ENCODE data around the gene OR6J1.
"Not testable (repeated sequence)": the region's sequence is repeated elsewhere in the genome, so short reads cannot be mapped to it uniquely, and the experiment has no call there.

OR6J1 gene

GRCh38 chr14:22644305-22644635, at the start of gene OR6J1:
Gene OR6J1, minus strand, starts transcription at chr14:22644352. Its CDS starts 9,541 bp downstream, at chr14:22634811.
- no peak within 1 kb of the TSS for H3K4me3 ChIP-seq (ENCODE audit: low read length)
- no peaks in the 10 kb centered on the region for H3K27me3 ChIP-seq (ENCODE audit: insufficient read depth, low read length)
- H3K9ac ChIP-seq (ENCODE audit: low read depth, low read length) = no peak within 1 kb of the TSS
- no peak within 1 kb of the TSS for H3K27ac ChIP-seq (ENCODE audit: low read length)
- H3K9me3 ChIP-seq (ENCODE audit: insufficient read depth, low read depth, low read length) = no peaks in the 10 kb centered on the region
- no peaks in the 10 kb centered on the region for H3K36me3 ChIP-seq (ENCODE audit: insufficient read depth, low read depth, low read length)
- H3K4me1 ChIP-seq (ENCODE audit: insufficient read depth, low read length) = no peaks in the 10 kb centered on the region

- no peaks in the 10 kb centered on the region for H3K27me3 ChIP-seq (ENCODE audit: insufficient read depth, low read length)
- no peak overlapping the region for H3K4me3 ChIP-seq (ENCODE audit: low read length)
- no peaks in the 10 kb centered on the region for H3K9me3 ChIP-seq (ENCODE audit: insufficient read depth, low read depth, low read length)
- no peaks in the 10 kb centered on the region for H3K36me3 ChIP-seq (ENCODE audit: insufficient read depth, low read depth, low read length)
- H3K9ac ChIP-seq (ENCODE audit: low read depth, low read length) = no peak overlapping the region
- H3K27ac ChIP-seq (ENCODE audit: low read length) = no peak overlapping the region
- H3K4me1 ChIP-seq (ENCODE audit: insufficient read depth, low read length) = no peaks in the 10 kb centered on the region
Measured at GRCh38 chr14:22692194-22692593, 48.0 kb upstream of the OR6J1 start.

GRCh38 chr14:22691171-22691570, 47.0 kb upstream of the OR6J1 start:
- Histone ChIP-seq H3K36me3 (ENCODE audit: insufficient read depth, low read depth, low read length) (no peaks in the 10 kb centered on the region), H3K27ac (ENCODE audit: low read length) (no peak overlapping the region)

GRCh38 chr14:22689199-22689598, 45.0 kb upstream of the OR6J1 start:
- H3K36me3 ChIP-seq (ENCODE audit: insufficient read depth, low read depth, low read length) = no peaks in the 10 kb centered on the region
- H3K9me3 ChIP-seq (ENCODE audit: insufficient read depth, low read depth, low read length) = no peaks in the 10 kb centered on the region
- no peaks in the 10 kb centered on the region for H3K4me1 ChIP-seq (ENCODE audit: insufficient read depth, low read length)
- H3K27ac ChIP-seq (ENCODE audit: low read length) = no peak overlapping the region
- no peaks in the 10 kb centered on the region for H3K27me3 ChIP-seq (ENCODE audit: insufficient read depth, low read length)
- no peak overlapping the region for H3K4me3 ChIP-seq (ENCODE audit: low read length)
- H3K9ac ChIP-seq (ENCODE audit: low read depth, low read length) = no peak overlapping the region

More at GRCh38 chr14:22691171-22691570, 47.0 kb upstream of the OR6J1 start:
- H3K9me3 ChIP-seq (ENCODE audit: insufficient read depth, low read depth, low read length) = no peaks in the 10 kb centered on the region
- H3K9ac ChIP-seq (ENCODE audit: low read depth, low read length) = no peak overlapping the region
- H3K27me3 ChIP-seq (ENCODE audit: insufficient read depth, low read length) = no peaks in the 10 kb centered on the region
- H3K4me3 ChIP-seq (ENCODE audit: low read length) = no peak overlapping the region
- no peaks in the 10 kb centered on the region for H3K4me1 ChIP-seq (ENCODE audit: insufficient read depth, low read length)

GRCh38 chr14:22687969-22688368, 43.8 kb upstream of the OR6J1 start:
- not testable (repeated sequence) for H3K27me3 ChIP-seq (ENCODE audit: insufficient read depth, low read length); H3K36me3 ChIP-seq (ENCODE audit: insufficient read depth, low read depth, low read length); H3K4me3 ChIP-seq (ENCODE audit: low read length)

GRCh38 chr14:22686176-22686611, 42.0 kb upstream of the OR6J1 start:
- H3K9ac ChIP-seq (ENCODE audit: low read depth, low read length); H3K27me3 ChIP-seq (ENCODE audit: insufficient read depth, low read length): not testable (repeated sequence)

More at GRCh38 chr14:22687969-22688368, 43.8 kb upstream of the OR6J1 start:
- H3K27ac ChIP-seq (ENCODE audit: low read length); H3K9ac ChIP-seq (ENCODE audit: low read depth, low read length); H3K4me1 ChIP-seq (ENCODE audit: insufficient read depth, low read length); H3K9me3 ChIP-seq (ENCODE audit: insufficient read depth, low read depth, low read length): not testable (repeated sequence)

GRCh38 chr14:22685467-22685866, 41.3 kb upstream of the OR6J1 start:
- Histone ChIP-seq H3K27me3 (ENCODE audit: insufficient read depth, low read length) (no peaks in the 10 kb centered on the region), H3K36me3 (ENCODE audit: insufficient read depth, low read depth, low read length) (no peaks in the 10 kb centered on the region), H3K27ac (ENCODE audit: low read length) (no peak overlapping the region), H3K4me3 (ENCODE audit: low read length) (no peak overlapping the region), H3K4me1 (ENCODE audit: insufficient read depth, low read length) (no peaks in the 10 kb centered on the region), H3K9me3 (ENCODE audit: insufficient read depth, low read depth, low read length) (no peaks in the 10 kb centered on the region), H3K9ac (ENCODE audit: low read depth, low read length) (no peak overlapping the region)

More at GRCh38 chr14:22686176-22686611, 42.0 kb upstream of the OR6J1 start:
- H3K4me1 ChIP-seq (ENCODE audit: insufficient read depth, low read length); H3K27ac ChIP-seq (ENCODE audit: low read length); H3K36me3 ChIP-seq (ENCODE audit: insufficient read depth, low read depth, low read length); H3K9me3 ChIP-seq (ENCODE audit: insufficient read depth, low read depth, low read length); H3K4me3 ChIP-seq (ENCODE audit: low read length): not testable (repeated sequence)

- H3K9me3 ChIP-seq (ENCODE audit: insufficient read depth, low read depth, low read length); H3K27ac ChIP-seq (ENCODE audit: low read length); H3K4me3 ChIP-seq (ENCODE audit: low read length); H3K4me1 ChIP-seq (ENCODE audit: insufficient read depth, low read length); H3K27me3 ChIP-seq (ENCODE audit: insufficient read depth, low read length); H3K9ac ChIP-seq (ENCODE audit: low read depth, low read length); H3K36me3 ChIP-seq (ENCODE audit: insufficient read depth, low read depth, low read length): not testable (repeated sequence)
Measured at GRCh38 chr14:22683428-22683827, 39.3 kb upstream of the OR6J1 start.

- no peaks in the 10 kb centered on the region; the same call in 1 of the 2 replicates for H3K9me3 ChIP-seq (ENCODE audit: insufficient read depth, low read depth, low read length)
- no peaks in the 10 kb centered on the region for H3K36me3 ChIP-seq (ENCODE audit: insufficient read depth, low read depth, low read length)
- no peak overlapping the region for H3K9ac ChIP-seq (ENCODE audit: low read depth, low read length)
- H3K4me3 ChIP-seq (ENCODE audit: low read length) = no peak overlapping the region
- no peaks in the 10 kb centered on the region for H3K4me1 ChIP-seq (ENCODE audit: insufficient read depth, low read length)
- no peak overlapping the region for H3K27ac ChIP-seq (ENCODE audit: low read length)
- no peaks in the 10 kb centered on the region for H3K27me3 ChIP-seq (ENCODE audit: insufficient read depth, low read length)
Measured at GRCh38 chr14:22678221-22678620, 34.1 kb upstream of the OR6J1 start.

GRCh38 chr14:22677551-22677950, 33.4 kb upstream of the OR6J1 start:
- H3K27me3 ChIP-seq (ENCODE audit: insufficient read depth, low read length); H3K36me3 ChIP-seq (ENCODE audit: insufficient read depth, low read depth, low read length); H3K9me3 ChIP-seq (ENCODE audit: insufficient read depth, low read depth, low read length); H3K27ac ChIP-seq (ENCODE audit: low read length); H3K4me1 ChIP-seq (ENCODE audit: insufficient read depth, low read length); H3K4me3 ChIP-seq (ENCODE audit: low read length); H3K9ac ChIP-seq (ENCODE audit: low read depth, low read length): not testable (repeated sequence)

GRCh38 chr14:22671622-22672021, 27.5 kb upstream of the OR6J1 start:
- Histone ChIP-seq H3K4me3 (ENCODE audit: low read length) (no peak overlapping the region), H3K27ac (ENCODE audit: low read length) (no peak overlapping the region), H3K36me3 (ENCODE audit: insufficient read depth, low read depth, low read length) (no peaks in the 10 kb centered on the region), H3K27me3 (ENCODE audit: insufficient read depth, low read length) (no peaks in the 10 kb centered on the region; the same call in 1 of the 2 replicates), H3K9me3 (ENCODE audit: insufficient read depth, low read depth, low read length) (no peaks in the 10 kb centered on the region), H3K9ac (ENCODE audit: low read depth, low read length) (no peak overlapping the region), H3K4me1 (ENCODE audit: insufficient read depth, low read length) (no peaks in the 10 kb centered on the region)

- no peaks in the 10 kb centered on the region; the same call in 1 of the 2 replicates for H3K27me3 ChIP-seq (ENCODE audit: insufficient read depth, low read length)
- H3K4me1 ChIP-seq (ENCODE audit: insufficient read depth, low read length) = no peaks in the 10 kb centered on the region
- no peak overlapping the region for H3K9ac ChIP-seq (ENCODE audit: low read depth, low read length)
Measured at GRCh38 chr14:22668863-22669262, 24.7 kb upstream of the OR6J1 start.

GRCh38 chr14:22668417-22668816, 24.3 kb upstream of the OR6J1 start:
- H3K27ac ChIP-seq (ENCODE audit: low read length) = no peak overlapping the region
- H3K9ac ChIP-seq (ENCODE audit: low read depth, low read length) = no peak overlapping the region
- no peaks in the 10 kb centered on the region; the same call in 1 of the 2 replicates for H3K27me3 ChIP-seq (ENCODE audit: insufficient read depth, low read length)
- H3K4me3 ChIP-seq (ENCODE audit: low read length) = no peak overlapping the region
- no peaks in the 10 kb centered on the region for H3K4me1 ChIP-seq (ENCODE audit: insufficient read depth, low read length)
- no peaks in the 10 kb centered on the region for H3K36me3 ChIP-seq (ENCODE audit: insufficient read depth, low read depth, low read length)
- H3K9me3 ChIP-seq (ENCODE audit: insufficient read depth, low read depth, low read length) = no peaks in the 10 kb centered on the region

More at GRCh38 chr14:22668863-22669262, 24.7 kb upstream of the OR6J1 start:
- Histone ChIP-seq H3K36me3 (ENCODE audit: insufficient read depth, low read depth, low read length) (no peaks in the 10 kb centered on the region), H3K27ac (ENCODE audit: low read length) (no peak overlapping the region), H3K9me3 (ENCODE audit: insufficient read depth, low read depth, low read length) (no peaks in the 10 kb centered on the region), H3K4me3 (ENCODE audit: low read length) (no peak overlapping the region)

Data from iPS-20b (cell line).